H4 (cell line): ENCODE results near the gene GNPTAB. TPM values are rescaled to one million over a fixed set of nuclear protein-coding genes. Genes with fewer than 3 reads are reported as not detected.

Experiments
- DNase-seq: peaks from one replicate; pipeline ENCODE4 v3.0.0-alpha.2; 2015; ENCODE audit warnings: low spot score
- total RNA-seq: library from RNA; depleted of rRNA; stranded (reverse); fragments of >200 nt; shearing (Covaris generic); gene quantifications from 2 replicates; pipeline ENCODE4 v1.2.3, GENCODE V29; 2014

GNPTAB gene
- total RNA-seq, 1 experiment from 2014 or later: 18.4 TPM

- no peak for DNase-seq
These were observed 26.4 kb downstream of the GNPTAB start for GRCh38 chr12:101804409-101804808.

- no peak for DNase-seq
These were observed 26.8 kb downstream of the GNPTAB start for GRCh38 chr12:101803978-101804377.

- no peak for DNase-seq
These were observed 28.3 kb downstream of the GNPTAB start for GRCh38 chr12:101802486-101802885.

- no peak for DNase-seq
These were observed 31.0 kb downstream of the GNPTAB start for GRCh38 chr12:101799774-101800173.

- no peak for DNase-seq
These were observed 35.0 kb downstream of the GNPTAB start for GRCh38 chr12:101795786-101796185.

- DNase-seq: no peak
These were observed 35.7 kb downstream of the GNPTAB start for GRCh38 chr12:101795013-101795412.

GRCh38 chr12:101794574-101794973 lies 36.2 kb downstream of the GNPTAB start:
- DNase-seq: no peak

- DNase-seq: no peak
These were observed 37.4 kb downstream of the GNPTAB start for GRCh38 chr12:101793401-101793800.

- DNase-seq: no peak
These were observed 38.5 kb downstream of the GNPTAB start for GRCh38 chr12:101792046-101792931.

GRCh38 chr12:101789171-101789570 lies 41.6 kb downstream of the GNPTAB start:
- DNase-seq: no peak

GRCh38 chr12:101785671-101786070 lies 45.1 kb downstream of the GNPTAB start:
- no peak for DNase-seq

GRCh38 chr12:101784376-101784775 lies 46.4 kb downstream of the GNPTAB start:
- DNase-seq: no peak

GRCh38 chr12:101783838-101784237 lies 46.9 kb downstream of the GNPTAB start:
- DNase-seq: no peak

GRCh38 chr12:101783150-101783549 lies 47.6 kb downstream of the GNPTAB start:
- DNase-seq: peak; percentile 21

GRCh38 chr12:101782273-101782731 lies 48.5 kb downstream of the GNPTAB start:
- no peak for DNase-seq

GRCh38 chr12:101781834-101782233 lies 48.9 kb downstream of the GNPTAB start:
- no peak for DNase-seq

- no peak for DNase-seq
These were observed 50.2 kb downstream of the GNPTAB start for GRCh38 chr12:101780599-101780998.

GRCh38 chr12:101779626-101780025 lies 51.1 kb downstream of the GNPTAB start:
- no peak for DNase-seq

- DNase-seq: no peak
These were observed 51.6 kb downstream of the GNPTAB start for GRCh38 chr12:101779200-101779599.

GRCh38 chr12:101777978-101778377 lies 52.8 kb downstream of the GNPTAB start:
- no peak for DNase-seq

- DNase-seq: no peak
These were observed 53.3 kb downstream of the GNPTAB start for GRCh38 chr12:101777485-101777884.

GRCh38 chr12:101775816-101776215 lies 54.9 kb downstream of the GNPTAB start:
- no peak for DNase-seq

- peak; percentile 51 for DNase-seq
These were observed 57.1 kb downstream of the GNPTAB start for GRCh38 chr12:101773650-101774162.
